NCI-H82 treated with DMSO at 0.1 percent for 48 hours (cell line): Measurements from ENCODE around the gene SSB.
A peak's percentile ranks its signal among the peaks of the same experiment; 100 is the strongest.
"Not testable (repeated sequence)": the region's sequence is repeated elsewhere in the genome, so short reads cannot be mapped to it uniquely, and the experiment has no call there.

Experiments
- DNase-seq: peaks from one replicate; lab custom pipeline; 2025; ENCODE audit not compliant: unreplicated experiment; lab: John Stamatoyannopoulos, UW

SSB gene

GRCh38 chr2:169828141-169828811 is 29.6 kb downstream of the SSB start:
- peak; percentile 31 for DNase-seq

- no peak for DNase-seq
Observed at GRCh38 chr2:169834401-169834800, 35.7 kb downstream of the SSB start.

- DNase-seq = no peak
Observed at GRCh38 chr2:169838743-169839489, 40.2 kb downstream of the SSB start.

- no peak for DNase-seq
Observed at GRCh38 chr2:169839954-169840746, 41.5 kb downstream of the SSB start.

GRCh38 chr2:169840747-169841142 is 42.1 kb downstream of the SSB start:
- DNase-seq = no peak

- DNase-seq = not testable (repeated sequence)
Observed at GRCh38 chr2:169841625-169842024, 43.0 kb downstream of the SSB start.

- DNase-seq = no peak
Observed at GRCh38 chr2:169845016-169845415, 46.3 kb downstream of the SSB start.

GRCh38 chr2:169848959-169849693 is 50.5 kb downstream of the SSB start:
- not testable (repeated sequence) for DNase-seq

- DNase-seq = no peak
Observed at GRCh38 chr2:169849710-169850109, 51.0 kb downstream of the SSB start.

- no peak for DNase-seq
Observed at GRCh38 chr2:169853041-169853668, 54.5 kb downstream of the SSB start.

GRCh38 chr2:169855281-169856258 is 56.9 kb downstream of the SSB start:
- DNase-seq = not testable (repeated sequence)

GRCh38 chr2:169859423-169859822 is 60.8 kb downstream of the SSB start:
- DNase-seq = no peak

- no peak for DNase-seq
Observed at GRCh38 chr2:169860149-169860548, 61.5 kb downstream of the SSB start.
